HG02870 (cell line): ENCODE data around the gene NMB.

Source experiments
- ATAC-seq: cut with Tn5 transposase; IDR thresholded peaks from one replicate; pipeline ENCODE4 v1.9.1; 2021; ENCODE audit warnings: mild to moderate bottlenecking, moderate library complexity; ENCODE audit not compliant: unreplicated experiment

The NMB gene

DNA sequence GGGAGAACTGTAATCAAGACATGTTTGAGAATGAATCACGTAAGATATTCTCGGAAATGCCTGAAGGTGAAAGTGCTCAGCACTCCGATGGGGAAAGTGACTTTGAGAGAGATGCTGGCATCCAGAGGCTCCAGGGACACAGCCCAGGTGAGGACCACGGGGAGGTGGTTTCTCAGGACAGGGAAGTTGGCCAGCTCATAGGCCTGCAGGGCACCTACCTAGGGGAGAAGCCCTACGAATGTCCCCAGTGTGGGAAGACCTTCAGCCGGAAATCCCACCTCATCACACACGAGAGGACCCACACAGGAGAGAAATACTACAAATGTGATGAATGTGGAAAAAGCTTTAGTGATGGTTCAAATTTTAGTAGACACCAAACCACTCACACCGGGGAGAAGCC is 37.4 kb downstream of the NMB start:
- no peak for ATAC-seq

DNA sequence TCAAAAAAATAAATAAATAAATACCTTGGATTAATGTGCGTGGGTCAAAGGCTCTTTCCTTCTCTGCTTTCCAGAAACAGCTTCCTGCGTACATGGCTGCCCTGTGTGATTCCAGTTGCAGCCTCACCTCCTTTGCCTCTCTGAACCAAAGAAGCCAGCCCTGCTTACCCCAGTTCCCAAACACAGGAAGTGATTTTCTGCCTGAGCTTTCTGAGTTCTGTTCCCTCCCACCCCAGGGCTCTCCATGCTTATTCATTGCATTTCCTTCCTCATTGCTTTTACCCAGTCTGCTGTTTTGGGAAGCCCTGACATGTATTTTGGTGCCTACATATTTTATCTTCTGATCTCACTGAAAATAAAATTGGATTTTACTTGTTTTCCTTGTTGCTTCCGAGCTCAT is 41.8 kb downstream of the NMB start:
- no peak for ATAC-seq

DNA sequence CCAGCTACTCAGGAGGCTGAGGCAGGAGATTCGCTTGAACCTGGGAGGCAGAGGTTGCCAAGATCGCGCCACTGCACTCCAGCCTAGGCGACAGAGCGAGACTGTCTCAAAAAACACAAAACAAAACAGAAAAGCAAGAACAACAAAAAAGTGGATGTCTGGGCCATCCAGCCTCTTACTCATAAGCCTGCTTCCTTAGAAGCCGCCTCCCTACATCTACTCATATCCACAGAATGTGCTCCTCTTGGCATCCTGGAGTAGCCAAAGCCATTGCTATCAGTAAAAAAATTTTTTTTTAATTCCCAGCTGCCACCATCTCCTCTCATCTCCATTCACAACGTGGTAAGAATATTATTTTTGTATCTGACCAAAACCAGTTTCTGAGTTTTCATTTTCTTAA is 46.4 kb downstream of the NMB start:
- ATAC-seq: no peak

DNA sequence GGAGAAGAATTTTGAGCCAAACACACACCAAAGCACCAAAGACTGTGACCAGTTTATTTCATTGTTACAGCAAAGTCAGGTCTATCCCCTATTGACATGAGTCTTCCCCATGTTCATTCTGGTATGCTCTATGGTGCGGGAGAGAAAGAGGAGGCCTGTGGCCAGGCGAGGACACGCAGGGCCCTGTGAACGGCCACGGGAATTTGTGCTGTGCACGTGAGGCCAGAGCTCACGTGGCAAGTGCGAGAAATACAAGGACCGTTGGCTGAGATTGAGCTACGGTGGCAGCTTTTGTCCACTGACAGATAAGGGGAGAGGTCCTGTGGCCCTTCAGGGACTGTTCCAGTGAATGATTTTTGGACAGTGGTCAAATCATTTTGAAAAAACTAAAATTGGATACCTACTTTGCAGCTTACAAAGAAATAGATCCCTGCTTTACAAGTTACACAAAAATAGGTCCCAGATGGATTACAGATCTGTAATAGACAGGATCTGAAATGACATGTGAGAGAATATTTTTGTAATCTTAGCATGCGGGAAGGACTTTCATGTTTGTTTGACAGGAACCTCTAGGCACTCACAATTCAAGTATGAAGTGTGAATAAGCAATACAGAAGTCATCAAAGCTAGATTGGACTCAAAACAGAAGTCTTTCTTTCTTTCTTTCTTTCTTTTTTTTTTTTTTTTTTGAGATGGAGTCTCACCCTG is 48.0 kb downstream of the NMB start:
- no peak for ATAC-seq

DNA sequence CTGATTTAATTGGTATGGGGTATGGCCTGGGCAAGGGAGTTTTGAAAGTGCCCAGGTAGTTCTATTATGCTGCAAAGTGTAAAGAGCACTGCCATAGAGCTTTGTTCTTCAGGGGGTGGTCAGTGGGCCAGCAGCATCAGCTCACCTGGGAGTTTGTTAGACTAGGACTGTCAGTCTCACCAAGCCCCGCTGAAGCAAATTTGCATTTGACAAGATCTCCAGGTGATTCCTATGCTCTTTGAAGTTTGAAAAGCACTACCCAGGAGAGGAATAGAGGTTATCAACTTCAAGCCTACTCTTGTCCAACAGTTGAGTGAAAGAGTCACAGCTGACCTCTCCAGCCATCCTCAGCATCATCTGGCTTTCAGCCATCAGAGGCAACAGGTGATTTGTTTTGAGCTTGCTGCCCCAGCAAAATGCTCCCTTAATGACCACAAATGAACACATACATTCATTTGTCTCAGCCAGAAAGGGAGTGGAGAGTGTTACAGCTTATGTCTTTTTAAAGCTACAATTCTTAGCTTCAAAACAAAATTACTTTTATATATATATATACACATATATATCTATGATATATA is 49.2 kb downstream of the NMB start:
- ATAC-seq: no peak

DNA sequence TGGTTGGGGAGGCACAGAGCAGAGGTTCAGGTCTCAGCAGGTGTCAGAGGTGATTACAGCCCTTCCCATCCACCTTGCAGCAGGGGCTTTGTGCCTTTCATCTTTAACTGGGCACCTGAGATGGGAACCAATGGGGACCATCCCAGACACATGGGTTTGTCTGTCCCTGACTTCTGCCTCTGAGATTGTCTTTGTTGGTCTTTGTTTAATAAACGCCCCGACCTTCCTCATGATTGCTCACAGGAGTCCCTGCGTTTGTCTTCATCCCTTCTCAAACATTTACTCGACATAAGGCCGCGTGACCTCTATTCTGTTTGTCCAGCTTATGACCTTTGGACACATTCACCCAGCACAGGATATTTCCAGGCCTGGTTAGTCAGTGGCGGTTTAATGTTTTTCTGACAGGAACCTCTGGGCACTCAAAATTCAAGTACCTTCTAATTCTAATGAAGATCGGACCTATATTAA is 51.3 kb downstream of the NMB start:
- no peak for ATAC-seq

DNA sequence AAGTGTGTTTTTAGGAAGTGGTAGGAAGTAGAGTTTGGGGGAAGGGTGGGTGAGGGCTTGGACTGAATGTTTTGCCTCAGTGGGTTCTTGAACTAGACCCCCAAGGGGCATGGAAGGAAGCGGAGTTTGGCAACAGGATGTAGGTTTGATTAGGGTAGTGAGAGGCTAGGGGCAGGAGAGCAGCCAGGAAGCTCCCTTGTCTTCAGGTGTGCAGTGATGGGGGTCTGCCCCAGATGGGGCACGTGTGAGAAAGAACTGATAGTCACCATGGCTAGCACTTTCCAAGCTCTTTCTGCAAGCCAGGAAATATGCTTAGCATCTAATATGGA is 52.5 kb downstream of the NMB start:
- no peak for ATAC-seq
